GM15510 (cell line): ENCODE data around the gene ID4.

Experiments
- POLR2A ChIP-seq: IDR thresholded peaks from 3 replicates; pipeline ENCODE4 v1.6.1; 2011; ENCODE audit warnings: borderline replicate concordance; ENCODE audit not compliant: insufficient read length; ENCODE audit errors: extremely low read depth

Gene ID4

GRCh38 chr6:19866985-19867627 lies 29.9 kb downstream of the ID4 start:
- TF ChIP-seq POLR2A, result no peak

GRCh38 chr6:19869464-19869863 lies 32.3 kb downstream of the ID4 start:
- TF ChIP-seq POLR2A, result no peak

- TF ChIP-seq POLR2A, result no peak
These were observed 33.2 kb downstream of the ID4 start for GRCh38 chr6:19870322-19870721.

GRCh38 chr6:19873031-19873430 lies 35.9 kb downstream of the ID4 start:
- no peak for TF ChIP-seq POLR2A

GRCh38 chr6:19876672-19877071 lies 39.5 kb downstream of the ID4 start:
- TF ChIP-seq POLR2A, result no peak

GRCh38 chr6:19879663-19880062 lies 42.5 kb downstream of the ID4 start:
- TF ChIP-seq POLR2A, result no peak

GRCh38 chr6:19880066-19880465 lies 42.9 kb downstream of the ID4 start:
- no peak for TF ChIP-seq POLR2A

- no peak for TF ChIP-seq POLR2A
These were observed 54.3 kb downstream of the ID4 start for GRCh38 chr6:19891451-19891850.
